ENCODE measurements around the gene PRR22.

DNA sequence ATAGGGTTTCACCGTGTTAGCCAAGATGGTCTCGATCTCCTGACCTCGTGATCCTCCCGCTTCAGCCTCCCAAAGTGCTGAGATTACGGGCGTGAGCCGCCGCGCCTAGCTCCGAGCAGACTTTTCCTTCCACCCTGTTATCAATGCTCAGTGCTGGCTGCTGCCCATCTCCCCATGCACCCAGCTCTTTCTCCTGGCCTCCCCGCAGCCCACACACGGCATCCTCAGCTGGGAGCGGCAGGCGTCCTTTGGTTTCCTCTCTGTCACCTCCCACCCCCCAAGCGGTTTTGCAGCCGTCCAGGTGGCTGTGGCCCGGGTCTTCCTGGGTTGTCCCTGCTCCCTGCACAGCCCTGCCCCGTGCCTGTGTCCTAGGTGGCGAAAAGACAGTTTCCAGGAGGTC, 12.1 kb downstream of the PRR22 start:
- no peak for TF ChIP-seq EZH2phosphoT487 (IDR thresholded peaks at IDR 0.05; ENCODE audit: borderline replicate concordance, low read length)
- TF ChIP-seq, protein P1, sequence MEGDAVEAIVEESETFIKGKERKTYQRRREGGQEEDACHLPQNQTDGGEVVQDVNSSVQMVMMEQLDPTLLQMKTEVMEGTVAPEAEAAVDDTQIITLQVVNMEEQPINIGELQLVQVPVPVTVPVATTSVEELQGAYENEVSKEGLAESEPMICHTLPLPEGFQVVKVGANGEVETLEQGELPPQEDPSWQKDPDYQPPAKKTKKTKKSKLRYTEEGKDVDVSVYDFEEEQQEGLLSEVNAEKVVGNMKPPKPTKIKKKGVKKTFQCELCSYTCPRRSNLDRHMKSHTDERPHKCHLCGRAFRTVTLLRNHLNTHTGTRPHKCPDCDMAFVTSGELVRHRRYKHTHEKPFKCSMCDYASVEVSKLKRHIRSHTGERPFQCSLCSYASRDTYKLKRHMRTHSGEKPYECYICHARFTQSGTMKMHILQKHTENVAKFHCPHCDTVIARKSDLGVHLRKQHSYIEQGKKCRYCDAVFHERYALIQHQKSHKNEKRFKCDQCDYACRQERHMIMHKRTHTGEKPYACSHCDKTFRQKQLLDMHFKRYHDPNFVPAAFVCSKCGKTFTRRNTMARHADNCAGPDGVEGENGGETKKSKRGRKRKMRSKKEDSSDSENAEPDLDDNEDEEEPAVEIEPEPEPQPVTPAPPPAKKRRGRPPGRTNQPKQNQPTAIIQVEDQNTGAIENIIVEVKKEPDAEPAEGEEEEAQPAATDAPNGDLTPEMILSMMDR (IDR thresholded peaks at IDR 0.05; ENCODE audit: low read depth, low read length, poor library complexity, severe bottlenecking) = no peak
